OCI-LY3 (cell line): ENCODE results near the gene EFCAB6.

ENCODE experiments used
- H2AFZ ChIP-seq: fragments of 200-600, 300-600 bp; shearing (Covaris generic); 2 replicates; pipeline ENCODE4 v1.6.0; 2014; ENCODE audit warnings: antibody characterized with exemption, low read depth, low read length
- H3K27ac ChIP-seq: fragments of 200-600, 300-600 bp; sonication (generic); 2 replicates; pipeline ENCODE4 v1.5.1; 2014; ENCODE audit warnings: mild to moderate bottlenecking, low read length, moderate library complexity, mixed read lengths
- H3K27me3 ChIP-seq: fragments of 200-600, 300-600 bp; sonication (generic); 2 replicates; pipeline ENCODE4 v1.6.1; 2014; ENCODE audit warnings: low read depth, low read length, mixed read lengths
- H3K36me3 ChIP-seq: fragments of 200-600, 300-600 bp; sonication (generic); replicated peaks from 2 replicates; pipeline ENCODE3; 2014; ENCODE audit warnings: low read depth, low read length, mixed read lengths
- H3K4me1 ChIP-seq: fragments of 300-600, 200-600 bp; sonication (generic); 2 replicates; pipeline ENCODE4 v1.6.1; 2014; ENCODE audit warnings: low read length, mixed read lengths
- H3K4me2 ChIP-seq: fragments of 200-600, 300-600 bp; sonication (generic); 2 replicates; pipeline ENCODE4 v1.6.1; 2014; ENCODE audit warnings: low read length, mixed read lengths
- H3K4me3 ChIP-seq: fragments of 300-600, 200-600 bp; sonication (generic); 2 replicates; pipeline ENCODE4 v1.5.1; 2014; ENCODE audit warnings: antibody characterized with exemption, mild to moderate bottlenecking, low read length, moderate library complexity
- H3K79me2 ChIP-seq: fragments of 300-600, 200-600 bp; shearing (Covaris generic); 2 replicates; pipeline ENCODE4 v1.6.1; 2014; ENCODE audit warnings: mild to moderate bottlenecking, low read length, mixed read lengths
- H3K9ac ChIP-seq: fragments of 300-600, 200-600 bp; shearing (Covaris generic); 2 replicates; pipeline ENCODE4 v1.6.0; 2014; ENCODE audit warnings: mild to moderate bottlenecking, low read length, moderate library complexity
- H3K9me3 ChIP-seq: fragments of 200-600, 300-600 bp; shearing (Covaris generic); 2 replicates; pipeline ENCODE4 v1.6.1; 2014; ENCODE audit warnings: low read length, mixed read lengths; ENCODE audit not compliant: insufficient read depth
- H4K20me1 ChIP-seq: fragments of 200-600, 300-600 bp; sonication (generic); 2 replicates; pipeline ENCODE4 v1.6.1; 2016; ENCODE audit warnings: low read length, mixed read lengths; ENCODE audit not compliant: insufficient read depth
- EZH2phosphoT487 ChIP-seq: fragments of 200-600 bp; shearing (Covaris generic); IDR thresholded peaks from 2 replicates; pipeline ENCODE4 v1.6.1; 2018; ENCODE audit warnings: antibody characterized with exemption, mixed run types, low read depth
- TF ChIP-seq, protein P1 (sequence below): fragments of 200-600, 300-600 bp; sonication (generic); IDR thresholded peaks from 2 replicates; pipeline ENCODE4 v1.5.1; 2014; ENCODE audit warnings: antibody characterized with exemption, low read length, low read depth

The EFCAB6 gene

DNA sequence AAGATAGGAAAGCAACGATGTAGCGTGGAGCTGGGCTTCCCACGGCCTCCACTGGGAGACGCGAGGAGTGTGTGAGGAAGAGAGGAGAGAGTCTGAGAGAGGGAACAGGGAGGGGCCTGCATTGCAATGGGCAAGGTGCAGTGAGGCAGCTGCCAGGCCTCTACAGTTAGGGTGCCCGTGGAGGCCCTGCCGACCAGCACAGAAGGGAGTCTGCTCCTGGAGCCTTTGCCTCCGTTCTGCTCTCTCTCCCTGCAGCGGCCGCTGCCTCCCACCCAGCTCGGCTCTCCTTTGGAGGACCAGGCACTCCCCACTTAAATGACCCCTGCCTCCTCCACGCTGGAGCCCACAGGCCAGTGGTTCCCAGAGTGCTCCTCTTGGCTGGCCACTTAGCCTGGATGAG lies 181.7 kb downstream of the EFCAB6 start:
- Histone ChIP-seq H3K79me2 (no peaks in the 10 kb centered on the region), H3K4me2 (no peak overlapping the region), H3K4me3 (no peak overlapping the region), H3K27me3 (no peaks in the 10 kb centered on the region), H4K20me1 (no peaks in the 10 kb centered on the region), H3K27ac (no peak overlapping the region), H3K4me1 (no peaks in the 10 kb centered on the region), H3K9me3 (no peaks in the 10 kb centered on the region), H3K36me3 (no peaks in the 10 kb centered on the region), H2AFZ (no peak overlapping the region), H3K9ac (no peak overlapping the region)
- no peak for TF ChIP-seq EZH2phosphoT487
- TF ChIP-seq, protein P1, sequence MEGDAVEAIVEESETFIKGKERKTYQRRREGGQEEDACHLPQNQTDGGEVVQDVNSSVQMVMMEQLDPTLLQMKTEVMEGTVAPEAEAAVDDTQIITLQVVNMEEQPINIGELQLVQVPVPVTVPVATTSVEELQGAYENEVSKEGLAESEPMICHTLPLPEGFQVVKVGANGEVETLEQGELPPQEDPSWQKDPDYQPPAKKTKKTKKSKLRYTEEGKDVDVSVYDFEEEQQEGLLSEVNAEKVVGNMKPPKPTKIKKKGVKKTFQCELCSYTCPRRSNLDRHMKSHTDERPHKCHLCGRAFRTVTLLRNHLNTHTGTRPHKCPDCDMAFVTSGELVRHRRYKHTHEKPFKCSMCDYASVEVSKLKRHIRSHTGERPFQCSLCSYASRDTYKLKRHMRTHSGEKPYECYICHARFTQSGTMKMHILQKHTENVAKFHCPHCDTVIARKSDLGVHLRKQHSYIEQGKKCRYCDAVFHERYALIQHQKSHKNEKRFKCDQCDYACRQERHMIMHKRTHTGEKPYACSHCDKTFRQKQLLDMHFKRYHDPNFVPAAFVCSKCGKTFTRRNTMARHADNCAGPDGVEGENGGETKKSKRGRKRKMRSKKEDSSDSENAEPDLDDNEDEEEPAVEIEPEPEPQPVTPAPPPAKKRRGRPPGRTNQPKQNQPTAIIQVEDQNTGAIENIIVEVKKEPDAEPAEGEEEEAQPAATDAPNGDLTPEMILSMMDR = no peak

DNA sequence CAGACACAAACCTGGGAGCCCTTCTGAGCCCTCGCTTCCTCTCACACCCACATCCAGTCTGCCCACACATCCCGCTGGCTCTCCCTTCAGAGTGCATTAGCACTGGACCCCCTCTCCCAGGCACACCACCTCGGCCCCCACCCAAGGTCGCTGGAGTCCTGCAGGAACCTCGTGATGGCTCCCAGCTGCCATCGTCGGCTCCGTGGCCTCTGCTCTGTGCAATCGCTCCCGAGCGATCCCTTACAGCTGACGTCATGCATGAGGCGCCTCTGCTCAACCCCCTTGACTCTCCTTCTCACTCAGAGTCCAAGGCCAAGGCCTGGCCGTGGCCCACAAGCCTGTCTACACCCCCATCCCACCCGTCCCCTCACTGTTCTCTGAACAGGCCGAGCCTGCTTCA lies 183.9 kb downstream of the EFCAB6 start:
- H3K9ac ChIP-seq = no peak overlapping the region
- no peak overlapping the region for H3K27ac ChIP-seq
- H2AFZ ChIP-seq = no peak overlapping the region
- no peak overlapping the region for H3K4me2 ChIP-seq
- TF ChIP-seq, protein P1 = no peak
- no peak for TF ChIP-seq EZH2phosphoT487
- H3K27me3 ChIP-seq = no peaks in the 10 kb centered on the region; the same call in 1 of the 2 replicates
- no peak overlapping the region for H3K4me3 ChIP-seq
- no peaks in the 10 kb centered on the region for H3K79me2 ChIP-seq
- H3K36me3 ChIP-seq = no peaks in the 10 kb centered on the region
- H3K4me1 ChIP-seq = no peaks in the 10 kb centered on the region
- H3K9me3 ChIP-seq = no peaks in the 10 kb centered on the region
- no peaks in the 10 kb centered on the region for H4K20me1 ChIP-seq

DNA sequence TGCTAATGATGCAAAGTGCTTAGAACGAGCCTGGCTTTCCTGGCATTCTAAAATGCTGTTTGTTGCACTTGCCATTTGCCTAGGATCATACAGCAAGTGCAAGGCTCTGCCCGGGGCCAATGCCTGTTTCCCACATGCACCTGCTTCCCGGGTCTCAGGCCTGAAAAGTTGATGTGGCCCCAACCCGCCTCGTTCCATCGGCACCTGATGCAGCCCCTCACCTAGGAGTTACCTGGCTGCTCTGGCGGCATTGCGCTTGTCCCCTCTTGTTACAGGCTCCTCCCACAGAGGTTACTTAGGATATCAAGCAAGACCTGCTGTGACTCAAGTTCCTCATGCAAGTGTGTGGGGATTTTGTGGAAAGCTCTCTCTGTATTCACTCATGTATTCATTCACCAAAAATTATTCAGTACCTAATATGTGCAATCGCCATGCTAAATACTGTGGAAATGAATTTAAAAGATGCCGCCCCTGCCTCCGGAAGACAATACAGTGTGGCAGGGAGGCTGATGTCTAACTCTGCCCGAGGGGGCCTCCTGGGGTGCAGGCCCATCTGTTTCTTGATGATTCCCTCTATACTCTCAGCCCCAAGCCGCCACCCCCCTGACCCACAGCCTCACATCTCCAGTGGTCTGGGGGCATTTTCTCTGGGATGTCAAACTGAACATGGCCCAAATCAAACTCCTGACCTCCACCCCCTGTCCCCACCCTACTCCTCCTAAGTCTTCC lies 184.5 kb downstream of the EFCAB6 start:
- Histone ChIP-seq H3K9me3 (no peaks in the 10 kb centered on the region), H3K4me1 (no peaks in the 10 kb centered on the region), H3K27ac (no peak overlapping the region), H4K20me1 (no peaks in the 10 kb centered on the region), H3K4me3 (no peak overlapping the region), H3K4me2 (no peak overlapping the region), H3K9ac (no peak overlapping the region), H2AFZ (no peak overlapping the region), H3K79me2 (no peaks in the 10 kb centered on the region), H3K36me3 (no peaks in the 10 kb centered on the region), H3K27me3 (peaks cover 3% of the 10 kb centered on the region; the same call in 1 of the 2 replicates)
- TF ChIP-seq, protein P1 = no peak
- no peak for TF ChIP-seq EZH2phosphoT487

DNA sequence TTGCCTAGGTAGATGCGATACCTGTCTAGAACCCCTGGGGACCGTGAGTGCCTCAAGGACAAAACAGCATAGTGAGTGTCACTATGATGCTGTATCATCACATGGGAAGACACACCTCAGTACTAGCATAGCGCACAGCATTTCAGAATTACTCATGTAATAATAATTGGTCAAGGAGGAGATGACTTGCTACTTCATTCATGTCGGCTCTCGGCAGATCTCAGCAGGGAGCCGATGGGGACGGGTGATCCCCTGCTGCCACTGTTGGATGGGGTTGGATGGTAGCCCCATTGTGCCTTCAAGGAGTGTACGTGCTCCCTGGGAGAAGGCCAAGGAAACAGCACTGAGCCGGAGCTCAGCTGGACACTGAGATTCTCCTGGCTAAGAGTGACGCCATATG lies 186.9 kb downstream of the EFCAB6 start:
- TF ChIP-seq, protein P1 = no peak
- no peak for TF ChIP-seq EZH2phosphoT487
- Histone ChIP-seq H3K27me3 (peaks cover 3% of the 10 kb centered on the region; the same call in 1 of the 2 replicates), H3K9ac (no peak overlapping the region), H3K36me3 (no peaks in the 10 kb centered on the region), H3K79me2 (no peaks in the 10 kb centered on the region), H3K9me3 (no peaks in the 10 kb centered on the region), H2AFZ (no peak overlapping the region), H3K4me3 (no peak overlapping the region), H4K20me1 (no peaks in the 10 kb centered on the region), H3K27ac (no peak overlapping the region), H3K4me2 (no peak overlapping the region), H3K4me1 (no peaks in the 10 kb centered on the region)
